CD4-positive, alpha-beta T cell treated with Interleukin-4 for 4 hours (primary cell): ENCODE measurements around the gene MBOAT2.
"Not testable (repeated sequence)": the region's sequence is repeated elsewhere in the genome, so short reads cannot be mapped to it uniquely, and the experiment has no call there.

Experiments used
- DNase-seq: peaks from one replicate; pipeline ENCODE4 v3.0.0-alpha.2; 2020

The MBOAT2 gene

DNA sequence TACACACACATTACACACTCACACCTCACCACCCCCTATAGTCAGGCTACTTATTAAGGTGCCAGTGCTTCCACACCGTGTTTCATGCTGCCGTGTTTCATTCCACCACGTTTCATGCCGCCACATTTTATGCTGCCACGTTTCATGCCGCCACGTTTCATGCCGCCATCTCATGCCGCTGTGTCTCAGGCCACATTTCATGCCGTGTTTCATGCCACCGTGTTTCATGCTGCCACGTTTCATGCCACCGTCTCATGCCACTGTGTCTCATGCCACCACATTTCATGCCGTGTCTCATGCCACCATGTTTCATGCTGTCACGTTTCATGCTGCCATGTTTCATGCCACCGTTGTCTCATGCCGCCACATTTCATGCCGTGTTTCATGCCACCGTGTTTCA is 65.1 kb downstream of the MBOAT2 start:
- DNase-seq, result no peak

DNA sequence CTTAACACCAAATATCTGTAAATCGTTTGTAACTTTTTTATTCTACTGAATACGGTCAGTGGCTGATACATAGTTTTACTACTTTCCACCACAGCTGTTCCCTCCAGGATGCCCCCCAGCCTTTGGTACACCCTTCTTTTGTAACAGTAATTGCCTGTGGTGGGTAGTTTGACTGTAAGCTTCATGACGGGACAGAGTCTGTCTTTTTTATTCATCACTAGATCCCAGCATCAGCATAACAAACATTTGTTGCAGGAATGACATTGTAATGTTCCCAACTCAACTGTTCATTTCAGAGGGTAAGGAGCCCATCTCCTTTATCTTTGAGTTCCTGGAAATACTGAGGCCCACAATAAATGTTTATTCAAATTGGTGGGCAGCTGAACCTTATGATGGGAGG is 67.5 kb downstream of the MBOAT2 start:
- no peak for DNase-seq

DNA sequence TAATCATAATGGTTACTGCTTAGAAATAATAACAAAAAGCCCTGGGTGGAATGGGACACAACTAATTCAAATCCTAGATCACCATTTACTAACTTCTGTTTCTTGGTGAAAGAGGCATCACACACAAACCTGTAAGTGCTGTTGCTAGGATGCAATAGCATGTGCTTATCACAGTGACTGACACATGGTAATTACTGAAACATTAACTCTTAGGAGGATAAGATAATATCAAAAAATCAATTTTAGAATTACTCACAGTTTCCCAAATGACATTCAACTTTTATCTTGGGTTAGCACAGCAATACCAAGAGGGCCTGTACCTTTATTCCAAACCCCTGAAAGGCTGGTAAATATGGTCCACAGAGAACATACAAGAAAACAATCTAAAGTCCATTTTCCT is 69.1 kb downstream of the MBOAT2 start:
- DNase-seq, result no peak

DNA sequence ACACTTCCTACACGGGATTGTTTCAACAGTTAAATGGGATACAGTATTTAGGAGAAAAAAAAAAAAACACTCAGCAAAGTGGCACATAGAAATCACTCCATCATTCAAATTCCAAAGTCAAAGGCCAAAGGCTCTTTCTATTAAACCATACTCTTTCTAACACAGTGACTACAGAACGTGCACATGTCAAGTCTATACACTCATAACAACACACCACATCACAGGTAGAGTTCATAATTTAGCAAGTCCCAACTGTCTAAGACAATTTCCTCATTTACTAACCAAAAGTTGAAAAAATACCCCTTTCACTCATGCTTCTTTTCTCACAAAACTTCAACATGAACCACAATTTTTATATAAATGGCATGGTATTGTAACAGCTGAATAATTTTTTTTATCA is 70.8 kb downstream of the MBOAT2 start:
- DNase-seq, result no peak

DNA sequence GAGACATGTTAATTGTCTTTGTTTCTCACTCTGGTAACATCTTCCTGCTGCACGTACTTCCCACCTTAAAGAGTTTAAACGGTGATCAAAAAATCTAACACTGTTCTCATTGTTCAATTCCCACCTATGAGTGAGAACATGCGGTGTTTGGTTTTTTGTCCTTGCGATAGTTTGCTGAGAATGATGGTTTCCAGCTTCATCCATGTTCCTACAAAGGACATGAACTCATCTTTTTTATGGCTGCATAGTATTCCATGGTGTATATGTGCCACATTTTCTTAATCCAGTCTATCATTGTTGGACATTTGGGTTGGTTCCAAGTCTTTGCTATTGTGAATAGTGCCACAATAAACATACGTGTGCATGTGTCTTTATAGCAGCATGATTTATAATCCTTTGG is 73.3 kb downstream of the MBOAT2 start:
- not testable (repeated sequence) for DNase-seq

DNA sequence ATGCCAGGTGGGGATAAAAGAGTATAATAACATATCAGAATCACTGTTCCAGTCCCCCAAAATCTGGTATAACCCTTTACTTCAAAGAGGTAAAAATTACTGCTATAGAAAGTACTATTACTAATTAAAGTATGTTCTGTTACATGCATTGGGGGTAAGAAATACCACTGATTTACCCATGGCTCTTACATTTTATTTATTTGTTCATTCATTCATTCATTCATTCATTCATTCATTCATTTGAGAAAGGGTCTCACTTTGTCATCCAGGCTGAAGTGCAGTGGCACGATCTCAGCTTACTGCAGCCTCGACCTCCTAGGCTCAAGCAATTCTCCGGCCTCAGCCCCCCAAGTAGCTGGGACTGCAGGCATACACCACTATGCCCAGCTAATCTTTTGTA is 74.4 kb downstream of the MBOAT2 start:
- no peak for DNase-seq

DNA sequence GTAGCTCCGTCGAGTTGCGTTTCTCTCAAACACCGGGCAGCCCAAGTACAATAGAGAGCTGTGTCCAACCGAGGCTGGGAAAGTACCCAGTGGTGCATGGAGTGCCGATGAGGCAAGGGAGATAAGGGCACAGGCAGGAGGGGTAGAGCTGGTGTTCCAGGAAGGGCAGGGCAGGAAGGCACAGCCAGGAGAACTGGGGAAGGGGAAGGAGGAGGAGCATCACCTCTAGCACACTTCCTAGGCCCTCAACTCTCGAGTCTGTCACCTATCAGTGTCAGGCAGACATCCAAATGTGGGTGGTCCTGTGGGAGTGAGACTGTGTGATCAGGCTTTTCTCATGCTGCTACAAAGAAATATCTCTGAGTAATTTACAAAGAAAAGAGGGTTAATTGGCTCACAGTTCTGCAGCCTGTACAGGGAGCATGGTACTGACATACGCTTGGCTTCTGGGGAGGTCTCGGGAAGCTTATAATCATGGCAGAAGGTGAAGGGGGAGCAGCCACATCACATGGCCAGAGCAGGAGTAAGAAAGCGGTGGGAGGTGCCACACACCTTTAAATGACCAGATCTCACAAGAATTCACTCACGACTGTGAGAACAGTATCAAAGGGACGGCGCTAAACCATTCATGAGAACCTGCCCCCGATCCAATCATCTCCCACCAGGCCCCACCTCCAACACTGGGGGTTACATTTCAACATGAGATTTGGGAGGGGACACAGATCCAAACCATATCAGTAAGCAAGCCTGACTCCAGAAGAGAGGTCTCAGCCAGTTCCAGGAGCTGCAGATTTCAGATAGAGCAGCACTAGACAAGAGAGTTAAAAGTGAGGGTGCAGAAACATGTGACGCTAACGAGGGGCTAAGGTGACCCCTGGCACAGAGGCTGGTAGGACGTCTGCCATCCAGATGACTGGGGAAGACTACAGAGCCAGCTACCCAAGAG is 75.7 kb downstream of the MBOAT2 start:
- DNase-seq, result no peak

DNA sequence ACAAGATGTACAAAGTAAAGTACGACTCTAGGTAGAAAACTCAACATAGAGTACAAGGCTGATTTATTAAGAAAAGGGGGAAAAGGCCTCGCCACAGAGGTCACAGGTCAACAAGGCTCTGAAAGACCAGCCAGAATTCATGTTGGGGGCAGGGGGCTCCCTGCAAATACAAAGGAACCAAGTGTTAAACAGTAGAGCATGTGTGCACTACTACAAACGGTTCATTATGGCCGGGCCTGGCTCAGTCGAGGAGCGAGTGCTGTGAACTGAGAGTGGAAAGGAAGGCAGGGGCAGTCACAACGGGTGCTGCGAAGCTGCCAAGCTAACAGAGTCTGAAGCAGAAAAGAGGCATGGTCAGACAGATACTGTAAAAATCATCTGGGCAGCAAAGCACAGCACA is 77.1 kb downstream of the MBOAT2 start:
- DNase-seq, result no peak

DNA sequence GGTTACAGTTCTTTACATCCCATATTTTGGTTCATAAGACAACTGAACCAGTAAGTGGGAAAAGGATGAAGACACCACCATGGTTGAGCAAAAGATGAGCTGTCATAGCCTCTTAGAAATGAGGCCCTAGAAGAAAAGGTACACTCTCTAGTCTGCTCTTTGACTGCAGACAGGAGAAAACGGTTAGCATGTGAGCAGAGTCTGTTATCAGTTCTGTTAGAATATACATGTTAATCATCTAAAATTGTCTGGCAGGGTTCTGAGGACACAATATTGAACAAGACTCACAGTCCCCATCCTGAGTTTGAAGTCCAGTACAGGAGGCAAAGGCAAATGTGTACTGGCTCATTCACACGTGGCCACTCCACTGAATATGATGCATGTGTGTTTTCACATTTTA is 78.1 kb downstream of the MBOAT2 start:
- no peak for DNase-seq

DNA sequence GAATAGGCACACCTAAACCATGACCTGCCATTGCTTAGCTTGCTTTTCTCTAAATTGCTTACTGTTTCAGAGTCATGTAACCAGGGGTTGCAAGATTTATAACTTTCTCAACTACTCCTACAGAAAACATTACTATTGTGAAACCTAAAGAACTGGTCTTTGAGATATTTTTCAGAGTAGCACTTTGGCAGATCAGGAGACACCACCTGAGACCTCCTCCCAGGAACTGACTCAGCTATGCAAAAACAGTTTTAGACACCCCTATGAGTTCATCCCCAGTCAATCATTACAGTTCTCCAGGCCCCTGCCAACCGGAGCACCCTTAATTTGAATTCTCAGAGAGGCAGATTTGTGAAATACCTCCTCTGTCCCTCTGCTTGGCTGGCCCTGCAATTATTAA is 80.3 kb downstream of the MBOAT2 start:
- DNase-seq, result no peak

DNA sequence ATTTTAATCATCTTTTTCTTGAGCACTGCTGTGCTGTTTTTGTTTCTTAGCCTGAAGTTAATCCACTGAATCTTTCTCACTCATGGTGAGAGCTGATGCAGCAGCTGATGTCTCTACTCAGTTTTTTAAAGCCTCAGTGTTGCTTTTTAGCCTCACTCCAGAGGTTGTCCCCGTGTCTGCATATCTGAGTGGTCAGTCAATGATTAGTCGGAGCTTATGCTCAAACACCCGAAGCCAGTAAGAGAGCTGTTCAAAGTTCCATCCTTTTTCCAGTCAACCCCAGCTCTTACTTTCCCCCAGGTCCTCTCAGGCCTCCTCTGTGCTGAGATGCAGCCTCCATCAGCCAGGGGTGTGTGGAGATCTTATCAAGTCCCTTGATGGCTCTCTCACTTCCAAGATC is 81.1 kb downstream of the MBOAT2 start:
- DNase-seq, result no peak

DNA sequence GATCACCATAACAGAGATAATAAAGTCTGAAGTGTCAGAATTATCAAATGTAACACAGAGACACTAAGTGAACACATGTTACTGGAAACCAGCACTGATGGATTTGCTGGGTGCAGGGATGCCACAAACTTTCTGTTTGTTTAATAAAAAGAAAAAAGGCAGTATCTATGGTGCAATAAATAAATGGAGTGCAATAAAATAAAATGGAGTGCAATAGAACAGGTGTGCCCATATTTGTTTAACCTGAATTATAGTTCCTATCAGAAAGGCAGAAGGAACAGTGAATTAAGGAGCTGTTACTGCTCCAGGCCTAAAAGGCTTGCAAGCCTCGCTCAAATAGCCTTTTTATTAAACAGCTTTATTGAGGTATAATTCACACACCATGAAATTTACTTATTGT is 85.1 kb downstream of the MBOAT2 start:
- DNase-seq, result no peak

DNA sequence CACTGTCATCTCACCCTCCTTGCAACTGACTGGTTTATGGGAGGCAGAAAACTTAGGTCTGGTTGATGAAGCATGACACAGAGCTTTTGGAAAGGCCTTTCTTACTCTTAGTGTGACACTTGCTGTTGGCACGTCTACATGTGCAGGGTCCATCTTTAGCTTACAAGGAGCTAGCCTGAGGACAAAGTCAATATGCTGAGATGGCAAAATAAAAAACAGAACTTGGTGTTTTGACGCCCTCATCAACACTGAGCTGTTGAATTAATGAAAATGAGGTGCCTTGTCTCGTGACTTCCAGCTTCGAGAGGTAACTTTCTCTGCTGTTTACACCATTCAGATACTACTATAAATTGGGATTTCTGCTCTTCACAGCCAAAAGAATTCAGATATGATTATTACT is 87.5 kb downstream of the MBOAT2 start:
- DNase-seq, result no peak

DNA sequence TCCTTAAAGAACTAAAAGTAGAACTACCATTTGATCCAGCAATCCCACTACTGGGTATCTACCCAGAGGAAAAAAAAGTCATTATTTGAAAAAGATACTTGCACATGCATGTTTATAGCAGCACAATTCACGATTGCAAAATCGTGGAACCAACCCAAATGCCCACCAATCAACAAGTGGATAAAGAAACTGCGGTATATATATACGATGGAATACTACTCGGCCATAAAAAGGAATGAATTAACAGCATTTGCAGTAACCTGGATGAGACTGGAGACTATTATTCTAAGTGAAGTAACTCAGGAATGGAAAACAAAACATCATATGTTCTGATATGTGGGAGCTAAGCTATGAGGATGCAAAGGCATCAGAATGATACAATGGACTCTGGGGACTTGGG is 89.7 kb downstream of the MBOAT2 start:
- DNase-seq, result not testable (repeated sequence)

DNA sequence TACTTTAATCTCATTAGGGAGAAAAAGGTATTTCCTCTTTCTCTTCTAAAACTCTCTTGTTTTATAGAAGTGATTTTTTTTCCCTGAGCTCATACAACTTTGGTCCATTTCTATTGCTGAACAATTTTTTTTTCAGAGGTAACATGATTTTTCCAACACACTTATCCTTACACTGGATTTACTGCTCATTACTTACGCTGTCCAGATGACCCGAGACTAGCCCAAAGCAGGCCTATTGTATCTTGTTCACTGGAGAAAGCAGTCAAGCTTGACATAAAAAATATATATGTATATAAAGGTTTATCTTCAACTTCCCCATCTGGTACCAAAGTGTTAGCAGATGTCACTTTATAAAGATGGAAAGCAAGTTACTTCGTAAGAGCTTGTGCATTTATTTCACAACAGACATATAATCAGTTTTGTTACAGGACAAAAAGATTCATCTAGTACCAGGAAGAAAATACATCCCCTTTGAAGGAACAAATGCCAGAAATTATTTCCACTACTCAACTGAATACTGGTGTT is 95.7 kb downstream of the MBOAT2 start:
- no peak for DNase-seq

DNA sequence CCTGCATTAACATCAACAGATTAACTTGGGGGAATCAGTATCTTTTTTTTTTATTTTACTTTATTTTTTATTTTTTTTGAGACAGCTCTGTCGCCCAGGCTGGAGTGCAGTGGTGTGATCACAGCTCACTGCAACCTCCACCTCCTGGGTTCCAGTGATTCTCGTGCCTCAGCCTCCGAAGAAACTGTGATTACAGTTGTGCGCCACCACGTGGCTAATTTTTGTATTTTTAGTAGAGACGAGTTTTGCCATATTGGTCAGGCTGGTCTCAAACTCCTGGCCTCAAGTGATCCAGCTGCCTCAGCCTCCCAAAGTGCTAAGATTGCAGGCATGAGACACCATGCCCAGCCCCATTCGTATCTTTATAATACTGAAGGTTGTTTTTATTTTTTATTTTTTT is 99.6 kb downstream of the MBOAT2 start:
- not testable (repeated sequence) for DNase-seq

DNA sequence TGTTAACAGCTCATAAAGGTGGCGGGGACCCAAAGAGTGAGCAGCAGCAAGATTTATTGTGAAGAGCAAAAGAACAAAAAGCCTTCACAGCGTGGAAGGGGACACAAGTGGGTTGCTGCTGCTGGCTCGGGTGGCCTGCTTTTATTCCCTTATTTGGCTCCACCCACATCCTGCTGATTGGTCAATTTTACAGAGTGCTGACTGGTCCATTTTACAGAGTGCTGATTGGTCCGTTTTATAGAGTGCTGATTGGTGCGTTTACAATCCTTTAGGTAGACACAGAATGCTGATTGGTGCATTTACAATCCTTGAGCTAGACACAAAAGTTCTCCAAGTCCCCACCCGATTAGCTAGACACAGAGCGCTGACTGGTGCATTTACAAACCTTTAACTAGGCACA is 100.7 kb downstream of the MBOAT2 start:
- DNase-seq, result not testable (repeated sequence)

DNA sequence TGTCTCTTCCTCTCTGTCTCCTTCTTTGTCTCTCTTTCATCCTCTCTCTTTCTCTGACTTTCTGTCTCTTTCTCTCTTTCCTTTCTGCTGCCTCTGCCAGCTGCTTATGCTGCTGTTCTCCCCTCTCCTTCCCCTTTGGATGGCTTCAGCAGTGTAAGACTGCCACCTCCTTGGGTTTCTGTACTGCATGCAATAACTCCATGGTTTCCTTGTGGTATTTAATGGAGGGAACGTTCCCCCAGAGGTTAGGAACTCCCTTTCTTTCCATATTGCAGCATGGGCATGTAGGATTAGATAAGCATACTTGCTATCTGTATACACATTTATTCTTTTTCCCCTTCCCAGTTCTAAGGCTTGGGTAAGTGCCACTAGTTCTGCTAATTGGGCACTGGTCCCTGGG is 106.3 kb downstream of the MBOAT2 start:
- not testable (repeated sequence) for DNase-seq

DNA sequence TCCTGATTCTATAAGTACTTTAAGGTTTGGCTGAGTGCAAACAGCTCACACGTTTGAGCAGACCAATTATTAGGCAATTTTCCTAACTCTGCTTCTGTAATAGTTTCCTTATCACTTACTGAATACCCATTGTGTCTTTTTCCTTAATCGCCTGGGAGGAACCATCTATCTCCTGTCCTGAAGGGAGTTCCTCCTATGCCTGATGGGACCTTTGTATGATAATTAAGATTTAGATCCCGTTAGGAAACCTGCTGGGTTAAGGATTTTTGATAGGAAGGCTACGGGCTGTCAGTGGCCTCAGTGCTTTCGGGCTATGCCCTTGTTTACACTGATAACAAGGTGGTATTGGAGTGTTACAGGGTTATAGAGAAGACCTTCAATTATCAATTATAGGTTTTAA is 106.8 kb downstream of the MBOAT2 start:
- not testable (repeated sequence) for DNase-seq

DNA sequence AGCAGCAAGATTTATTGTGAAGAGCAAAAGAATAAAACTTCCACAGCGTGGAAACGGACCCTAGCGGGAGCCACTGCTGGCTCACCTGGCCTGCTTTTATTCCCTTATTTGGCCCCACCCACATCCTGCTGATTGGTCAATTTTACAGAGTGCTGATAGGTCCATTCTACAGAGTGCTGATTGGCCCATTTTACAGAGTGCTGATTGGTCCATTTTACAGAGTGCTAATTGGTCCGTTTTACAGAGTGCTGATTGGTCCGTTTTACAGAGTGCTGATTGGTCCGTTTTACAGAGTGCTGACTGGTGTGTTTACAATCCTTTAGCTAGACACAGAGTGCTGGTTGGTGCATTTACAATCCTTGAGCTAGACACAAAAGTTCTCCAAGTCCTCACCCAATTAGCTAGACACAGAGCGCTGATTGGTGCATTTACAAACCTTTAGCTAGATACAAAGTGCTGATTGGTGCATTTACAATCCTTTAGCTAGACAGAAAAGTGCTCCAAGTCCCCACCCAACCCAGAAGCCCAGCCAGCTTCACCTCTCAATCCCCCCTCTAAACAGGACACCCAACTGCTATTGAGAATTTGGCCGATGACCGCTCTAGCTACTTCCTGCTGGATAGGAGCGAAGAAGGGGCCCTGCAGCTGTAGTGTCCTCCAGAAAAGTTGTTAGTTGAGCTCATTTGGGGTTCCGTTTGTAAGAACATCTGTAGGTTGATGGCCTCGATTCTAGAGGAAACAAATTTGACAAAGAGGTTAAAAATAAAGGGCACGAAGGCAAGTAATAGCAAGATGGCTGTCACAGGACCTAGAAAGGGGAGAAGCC is 108.2 kb downstream of the MBOAT2 start:
- DNase-seq, result not testable (repeated sequence)

DNA sequence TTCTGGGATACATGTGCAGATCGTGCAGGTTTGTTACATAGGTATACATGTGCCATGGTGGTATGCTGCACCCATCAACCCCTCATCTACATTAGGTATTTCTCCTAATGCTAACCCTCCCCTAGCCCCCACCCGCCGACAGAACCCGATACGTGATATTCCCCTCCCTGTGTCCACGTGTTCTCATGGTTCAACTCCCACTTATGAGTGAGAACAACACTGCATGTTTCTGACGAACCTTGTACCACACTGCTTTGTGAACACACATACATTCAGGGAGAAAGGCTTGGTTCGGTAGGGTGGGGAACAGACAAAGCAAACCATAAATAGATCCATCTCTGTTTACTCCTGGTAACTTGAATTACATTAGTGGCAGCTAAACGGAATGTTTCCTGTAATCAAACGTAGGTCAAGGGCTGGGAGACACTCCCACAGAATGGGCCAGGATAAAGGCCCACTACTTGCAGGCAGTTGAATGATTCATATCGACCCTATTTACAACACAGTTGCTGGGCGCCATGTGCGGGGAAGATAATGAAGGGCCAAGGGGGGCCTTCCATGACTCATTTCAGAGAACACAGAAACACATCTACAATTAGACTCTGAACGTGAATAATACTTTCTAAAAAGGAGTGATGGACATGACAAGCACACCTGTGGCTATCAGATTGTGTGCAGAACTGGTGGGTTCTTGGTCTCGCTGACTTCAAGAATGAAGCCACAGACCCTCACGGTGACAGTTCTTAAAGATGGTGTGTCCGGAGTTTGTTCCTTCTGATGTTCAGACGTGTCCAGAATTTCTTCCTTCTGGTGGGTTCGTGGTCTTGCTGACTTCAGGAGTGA is 109.3 kb downstream of the MBOAT2 start:
- no peak for DNase-seq

DNA sequence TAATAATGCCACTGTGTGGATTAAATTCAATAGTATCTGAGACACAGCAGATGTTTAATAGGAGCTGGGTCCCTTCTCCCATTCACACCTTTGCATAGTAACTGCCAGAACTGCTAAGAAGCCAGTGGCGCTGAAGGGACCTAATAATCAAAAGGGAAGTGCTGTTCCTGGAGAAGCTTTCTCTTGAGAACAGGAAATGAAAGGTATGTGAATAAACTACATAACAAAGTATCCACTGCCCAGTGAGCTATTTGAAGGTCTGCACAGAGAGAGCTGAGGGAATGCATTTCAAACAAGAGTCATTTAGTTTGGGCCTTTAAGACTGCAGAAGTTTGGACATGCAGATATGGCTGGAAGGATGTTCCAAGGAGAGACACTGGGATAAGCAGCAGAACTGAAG is 110.0 kb downstream of the MBOAT2 start:
- no peak for DNase-seq

DNA sequence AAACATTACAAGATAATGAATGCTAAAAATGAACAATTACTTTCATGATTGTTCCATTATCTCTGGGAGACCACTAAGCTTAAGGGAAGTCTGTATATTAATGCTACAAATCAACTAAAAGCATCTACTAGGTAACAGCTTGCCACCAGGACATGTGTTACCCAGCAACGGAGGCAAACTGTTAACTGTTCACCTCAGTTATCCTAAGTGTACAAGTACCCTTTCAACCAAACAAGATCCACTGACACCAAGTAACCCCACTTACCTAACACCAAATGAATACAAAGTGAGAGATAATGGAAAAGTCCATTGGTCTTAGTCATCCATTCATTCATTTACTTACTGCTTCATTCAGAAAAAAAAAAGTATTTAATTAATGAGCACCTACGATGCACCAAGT is 111.4 kb downstream of the MBOAT2 start:
- DNase-seq, result no peak
